ENCODE measurements around the gene DTWD2. TPM values are rescaled to one million over a fixed set of nuclear protein-coding genes. Genes with fewer than 3 reads are reported as not detected.
"Not testable (repeated sequence)": the region's sequence is repeated elsewhere in the genome, so short reads cannot be mapped to it uniquely, and the experiment has no call there.

DTWD2 gene
- total and polyA plus RNA-seq, 5 experiments from 2014 or later, result 2.9 to 5.2 (median 3.8) TPM

GRCh38 chr5:119021149-119021732 is 32.9 kb upstream of the DTWD2 start:
- POLR2A ChIA-PET, result interaction anchor here (1.0 kb wide), 1 partner anchor 50 kb away, joined by 4 read pairs; no protein-coding TSS in a partner anchor
- DNase-seq (no peak), ATAC-seq (no peak)
- H3K27me3 Mint-ChIP-seq, result no peaks in the 10 kb centered on the region
- no peak overlapping the region for H3K27ac Mint-ChIP-seq
- H3K4me3 Mint-ChIP-seq, result no peak overlapping the region
- H3K4me1 Mint-ChIP-seq, result peaks cover 0 to 46% (median 3%) of the 10 kb centered on the region in 4 donors
- H3K9me3 Mint-ChIP-seq, result peaks cover 0 to 14% (median 0%) of the 10 kb centered on the region in 9 donors
- peaks cover 0 to 4% (median 0%) of the 10 kb centered on the region in 3 donors for H3K36me3 Mint-ChIP-seq

GRCh38 chr5:119019949-119020348 is 31.6 kb upstream of the DTWD2 start:
- ATAC-seq (no peak), DNase-seq (no peak)
- no peak overlapping the region for H3K4me3 Mint-ChIP-seq
- POLR2A ChIA-PET, result interaction anchor here (1.0 kb wide), 1 partner anchor 32 kb away, joined by 3 read pairs; the partner anchor contains the start of gene DTWD2
- peaks cover 0 to 52% (median 3%) of the 10 kb centered on the region in 4 donors for H3K4me1 Mint-ChIP-seq
- no peaks in the 10 kb centered on the region for H3K27me3 Mint-ChIP-seq
- peaks cover 0 to 6% (median 0%) of the 10 kb centered on the region in 9 donors for H3K9me3 Mint-ChIP-seq
- H3K36me3 Mint-ChIP-seq, result no peaks in the 10 kb centered on the region
- peak overlapping the region in 1 of 10 donors; percentile 26 for H3K27ac Mint-ChIP-seq

GRCh38 chr5:119019501-119019900 is 31.2 kb upstream of the DTWD2 start:
- Mint-ChIP-seq H3K27me3 (no peaks in the 10 kb centered on the region), H3K36me3 (no peaks in the 10 kb centered on the region), H3K4me3 (peak overlapping the region in 1 of 10 donors; percentile 57), H3K4me1 (peaks cover 0 to 52% (median 3%) of the 10 kb centered on the region in 4 donors), H3K9me3 (peaks cover 0 to 3% (median 0%) of the 10 kb centered on the region in 9 donors), H3K27ac (peak overlapping the region in 1 of 10 donors; percentile 26)
- ATAC-seq (no peak), DNase-seq (no peak)
- POLR2A ChIA-PET, result no interaction called here

- H3K27ac Mint-ChIP-seq, result no peak overlapping the region
- POLR2A ChIA-PET, result no interaction called here
- ATAC-seq (no peak), DNase-seq (no peak)
- no peaks in the 10 kb centered on the region for H3K27me3 Mint-ChIP-seq
- no peaks in the 10 kb centered on the region for H3K9me3 Mint-ChIP-seq
- H3K36me3 Mint-ChIP-seq, result no peaks in the 10 kb centered on the region
- H3K4me3 Mint-ChIP-seq, result no peak overlapping the region
- peaks cover 0 to 44% (median 3%) of the 10 kb centered on the region in 4 donors for H3K4me1 Mint-ChIP-seq
These were observed 29.6 kb upstream of the DTWD2 start for GRCh38 chr5:119017994-119018393.

GRCh38 chr5:119016125-119016774 is 27.9 kb upstream of the DTWD2 start:
- ATAC-seq, result peak in 1 of 2 donors; percentile 23
- DNase-seq, result no peak
- POLR2A ChIA-PET, result interaction anchor here (0.6 kb wide), 1 partner anchor 230 kb away, joined by 4 read pairs; no protein-coding TSS in a partner anchor

GRCh38 chr5:119011186-119011585 is 22.8 kb upstream of the DTWD2 start:
- Mint-ChIP-seq H3K4me3 (no peak overlapping the region), H3K27ac (peak overlapping the region in 1 of 10 donors; percentile 49), H3K36me3 (no peaks in the 10 kb centered on the region), H3K4me1 (peaks cover 0 to 6% (median 0%) of the 10 kb centered on the region in 4 donors), H3K27me3 (no peaks in the 10 kb centered on the region), H3K9me3 (no peaks in the 10 kb centered on the region)
- POLR2A ChIA-PET, result no interaction called here
- ATAC-seq (no peak), DNase-seq (no peak)

More at GRCh38 chr5:119016125-119016774, 27.9 kb upstream of the DTWD2 start:
- peak overlapping the region in 1 of 10 donors; percentile 38 for H3K27ac Mint-ChIP-seq
- no peaks in the 10 kb centered on the region for H3K27me3 Mint-ChIP-seq
- peaks cover 0 to 27% (median 0%) of the 10 kb centered on the region in 4 donors for H3K4me1 Mint-ChIP-seq
- H3K9me3 Mint-ChIP-seq, result no peaks in the 10 kb centered on the region
- H3K4me3 Mint-ChIP-seq, result no peak overlapping the region
- H3K36me3 Mint-ChIP-seq, result no peaks in the 10 kb centered on the region

- no peaks in the 10 kb centered on the region for H3K27me3 Mint-ChIP-seq
- no peak overlapping the region for H3K27ac Mint-ChIP-seq
- no peaks in the 10 kb centered on the region for H3K9me3 Mint-ChIP-seq
- ATAC-seq (no peak), DNase-seq (no peak)
- POLR2A ChIA-PET, result no interaction called here
- no peak overlapping the region for H3K4me3 Mint-ChIP-seq
- H3K4me1 Mint-ChIP-seq, result no peaks in the 10 kb centered on the region
- no peaks in the 10 kb centered on the region for H3K36me3 Mint-ChIP-seq
These were observed 21.9 kb upstream of the DTWD2 start for GRCh38 chr5:119010206-119010605.

- Mint-ChIP-seq H3K27me3 (no peaks in the 10 kb centered on the region), H3K9me3 (no peaks in the 10 kb centered on the region), H3K36me3 (no peaks in the 10 kb centered on the region), H3K27ac (peak overlapping the region in 1 of 10 donors; percentile 6), H3K4me3 (no peak overlapping the region), H3K4me1 (no peaks in the 10 kb centered on the region)
- POLR2A ChIA-PET, result no interaction called here
- DNase-seq, result no peak
- ATAC-seq, result no peak
These were observed 20.8 kb upstream of the DTWD2 start for GRCh38 chr5:119009131-119009530.

GRCh38 chr5:118999696-119000095 is 11.3 kb upstream of the DTWD2 start:
- no peak for DNase-seq
- H3K27ac Mint-ChIP-seq, result no peak overlapping the region
- peaks cover 8 to 48% (median 16%) of the 10 kb centered on the region in 9 donors for H3K9me3 Mint-ChIP-seq
- ATAC-seq, result no peak
- H3K4me3 Mint-ChIP-seq, result no peak overlapping the region
- peaks cover 0 to 9% (median 0%) of the 10 kb centered on the region in 5 donors for H3K27me3 Mint-ChIP-seq
- POLR2A ChIA-PET, result interaction anchor here (0.6 kb wide), 1 partner anchor 95 kb away, joined by 5 read pairs; no protein-coding TSS in a partner anchor
- no peaks in the 10 kb centered on the region for H3K4me1 Mint-ChIP-seq
- peaks cover 0 to 29% (median 11%) of the 10 kb centered on the region in 3 donors for H3K36me3 Mint-ChIP-seq

GRCh38 chr5:118998861-118999260 is 10.5 kb upstream of the DTWD2 start:
- Mint-ChIP-seq H3K9me3 (peaks cover 8 to 48% (median 16%) of the 10 kb centered on the region in 9 donors), H3K36me3 (peaks cover 0 to 29% (median 11%) of the 10 kb centered on the region in 3 donors)
- H3K27me3 Mint-ChIP-seq, ATAC-seq, H3K4me1 Mint-ChIP-seq, POLR2A ChIA-PET, H3K27ac Mint-ChIP-seq, DNase-seq, H3K4me3 Mint-ChIP-seq: not testable (repeated sequence)

- no peak overlapping the region for H3K4me3 Mint-ChIP-seq
- ATAC-seq (no peak), DNase-seq (no peak)
- POLR2A ChIA-PET, result no interaction called here
- H3K9me3 Mint-ChIP-seq, result peaks cover 8 to 47% (median 13%) of the 10 kb centered on the region in 9 donors
- peaks cover 0 to 29% (median 13%) of the 10 kb centered on the region in 3 donors for H3K36me3 Mint-ChIP-seq
- no peaks in the 10 kb centered on the region for H3K4me1 Mint-ChIP-seq
- peaks cover 0 to 6% (median 0%) of the 10 kb centered on the region in 5 donors for H3K27me3 Mint-ChIP-seq
- no peak overlapping the region for H3K27ac Mint-ChIP-seq
These were observed 7.8 kb upstream of the DTWD2 start for GRCh38 chr5:118996098-118996497.

- Mint-ChIP-seq H3K27ac (no peak overlapping the region), H3K4me1 (no peaks in the 10 kb centered on the region), H3K4me3 (no peak overlapping the region), H3K27me3 (peaks cover 0 to 2% (median 0%) of the 10 kb centered on the region in 5 donors), H3K36me3 (peaks cover 0 to 16% (median 6%) of the 10 kb centered on the region in 3 donors), H3K9me3 (peaks cover 3 to 33% (median 12%) of the 10 kb centered on the region in 9 donors)
- ATAC-seq (no peak), DNase-seq (no peak)
- POLR2A ChIA-PET, result no interaction called here
These were observed 6.2 kb upstream of the DTWD2 start for GRCh38 chr5:118994595-118994994.

- H3K4me1 Mint-ChIP-seq, result peaks cover 0 to 10% (median 2%) of the 10 kb centered on the region in 4 donors
- peaks cover 0 to 16% (median 6%) of the 10 kb centered on the region in 3 donors for H3K36me3 Mint-ChIP-seq
- not testable (repeated sequence) for H3K27me3 Mint-ChIP-seq, H3K4me3 Mint-ChIP-seq, H3K27ac Mint-ChIP-seq, ATAC-seq, DNase-seq
- H3K9me3 Mint-ChIP-seq, result peaks cover 3 to 30% (median 12%) of the 10 kb centered on the region in 9 donors
- POLR2A ChIA-PET, result interaction anchor here (0.6 kb wide), 1 partner anchor 12 kb away, joined by 3 read pairs; no protein-coding TSS in a partner anchor
These were observed 4.8 kb upstream of the DTWD2 start for GRCh38 chr5:118993118-118993517.
